ENCODE measurements around the gene PPM1N. TPM values are rescaled to one million over a fixed set of nuclear protein-coding genes. Genes with fewer than 3 reads are reported as not detected.

PPM1N gene
- total and polyA plus RNA-seq, 7 donors, result 0.29 to 0.90 (median 0.46) TPM; not detected in 3

DNA sequence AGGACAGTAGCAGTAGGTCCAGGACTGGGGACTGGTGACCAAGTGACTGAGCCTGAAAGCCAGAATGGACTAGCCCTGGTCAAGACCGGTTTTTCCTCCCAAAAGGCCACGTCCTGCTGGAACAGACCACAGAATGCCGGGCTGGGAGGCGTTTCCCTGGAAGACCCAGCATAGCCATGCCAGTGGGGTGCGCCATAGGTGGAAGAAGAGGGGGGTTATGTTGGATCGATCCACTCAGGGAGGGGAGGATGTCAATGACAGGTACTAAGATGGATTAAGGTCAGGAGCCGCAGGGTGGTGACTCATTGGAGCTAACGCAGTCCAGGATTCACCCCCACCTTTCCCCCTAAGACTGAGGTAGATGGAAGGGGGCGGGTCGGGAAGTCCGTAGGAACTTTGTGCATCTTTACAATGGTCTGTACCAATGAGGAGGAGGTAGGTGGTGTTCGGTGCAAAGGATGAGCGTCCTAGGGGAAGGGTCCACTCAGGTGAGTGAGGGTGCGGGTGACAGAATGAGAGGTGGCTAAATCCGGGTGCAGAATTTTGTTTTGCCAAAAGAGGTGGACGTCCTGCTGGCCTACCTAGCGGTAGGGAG lies 30.0 kb downstream of the PPM1N start:
- H3K9me3 ChIP-seq, result no peaks in the 10 kb centered on the region
- H3K36me3 ChIP-seq (ENCODE audit: insufficient read depth in 1 of 2, low read depth in 1 of 2), result peaks cover 8 to 32% of the 10 kb centered on the region in 2 donors
- no peak overlapping the region for H3K4me3 ChIP-seq
- intact Hi-C loops (cut with DNase I), result no loop called here
- DNase-seq, result peak in 1 of 2 donors; percentile 48
- peaks cover 4% of the 10 kb centered on the region for H3K4me1 ChIP-seq
- TF ChIP-seq, protein P1, sequence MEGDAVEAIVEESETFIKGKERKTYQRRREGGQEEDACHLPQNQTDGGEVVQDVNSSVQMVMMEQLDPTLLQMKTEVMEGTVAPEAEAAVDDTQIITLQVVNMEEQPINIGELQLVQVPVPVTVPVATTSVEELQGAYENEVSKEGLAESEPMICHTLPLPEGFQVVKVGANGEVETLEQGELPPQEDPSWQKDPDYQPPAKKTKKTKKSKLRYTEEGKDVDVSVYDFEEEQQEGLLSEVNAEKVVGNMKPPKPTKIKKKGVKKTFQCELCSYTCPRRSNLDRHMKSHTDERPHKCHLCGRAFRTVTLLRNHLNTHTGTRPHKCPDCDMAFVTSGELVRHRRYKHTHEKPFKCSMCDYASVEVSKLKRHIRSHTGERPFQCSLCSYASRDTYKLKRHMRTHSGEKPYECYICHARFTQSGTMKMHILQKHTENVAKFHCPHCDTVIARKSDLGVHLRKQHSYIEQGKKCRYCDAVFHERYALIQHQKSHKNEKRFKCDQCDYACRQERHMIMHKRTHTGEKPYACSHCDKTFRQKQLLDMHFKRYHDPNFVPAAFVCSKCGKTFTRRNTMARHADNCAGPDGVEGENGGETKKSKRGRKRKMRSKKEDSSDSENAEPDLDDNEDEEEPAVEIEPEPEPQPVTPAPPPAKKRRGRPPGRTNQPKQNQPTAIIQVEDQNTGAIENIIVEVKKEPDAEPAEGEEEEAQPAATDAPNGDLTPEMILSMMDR (IDR thresholded peaks at IDR 0.05), result no peak
- no peak overlapping the region for H3K27ac ChIP-seq
- ATAC-seq, result peak in 1 of 4 donors; percentile 2
- 33 to 37% (median 35%) methylated on average over 17 of the region's 17 CpGs for WGBS, 3 donors
- H3K27me3 ChIP-seq (ENCODE audit: insufficient read depth in 3 of 3, low read length in 2 of 3), result peaks cover 0 to 23% (median 4%) of the 10 kb centered on the region in 3 donors

DNA sequence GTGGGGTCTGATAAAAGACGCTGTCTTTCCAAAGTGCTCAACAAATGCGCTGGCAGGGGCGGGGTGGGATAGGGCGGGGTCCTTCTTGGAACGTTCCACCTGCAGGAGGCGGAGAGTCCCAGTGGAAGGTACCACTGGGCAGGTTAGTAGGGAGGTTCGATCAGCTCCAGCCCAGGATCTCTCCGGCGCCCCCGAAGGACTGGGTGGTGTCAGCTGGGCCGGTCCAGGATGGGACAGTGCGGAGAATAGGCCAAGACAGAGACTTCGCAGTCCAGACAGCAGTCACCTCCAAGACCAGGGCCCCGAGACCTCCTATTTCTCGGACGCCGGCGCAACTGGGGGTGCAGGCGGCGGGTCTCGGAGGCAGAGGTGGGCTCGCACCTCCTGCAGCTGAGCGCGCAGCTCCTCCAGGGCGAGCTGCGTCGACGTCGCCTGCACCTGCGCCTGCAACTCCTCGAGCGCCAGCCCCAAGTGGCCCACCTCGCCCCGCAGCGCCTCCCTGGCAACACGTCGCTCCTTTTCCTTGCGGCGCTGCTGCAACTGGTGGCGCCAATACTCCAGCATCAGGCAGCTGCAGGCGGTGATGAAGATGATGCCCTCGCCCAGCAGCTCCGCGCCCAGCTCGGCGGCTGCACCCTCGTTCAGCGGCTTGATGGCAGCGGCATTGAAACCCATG lies 30.6 kb downstream of the PPM1N start:
- Histone ChIP-seq H3K27me3 (ENCODE audit: insufficient read depth in 3 of 3, low read length in 2 of 3) (peaks cover 0 to 23% (median 4%) of the 10 kb centered on the region in 3 donors), H3K9me3 (no peaks in the 10 kb centered on the region), H3K4me3 (peak overlapping the region; percentile 25), H3K27ac (no peak overlapping the region), H3K36me3 (ENCODE audit: insufficient read depth in 1 of 2, low read depth in 1 of 2) (peaks cover 8 to 29% of the 10 kb centered on the region in 2 donors), H3K4me1 (peaks cover 3% of the 10 kb centered on the region)
- 8 to 10% (median 8%) methylated on average over 41 to 49 of the region's 49 CpGs for WGBS, 3 donors
- TF ChIP-seq, protein P1 (IDR thresholded peaks at IDR 0.05), result no peak
- ATAC-seq, result peak; percentile 4 to 22 (median 17)
- intact Hi-C loops (cut with DNase I), result no loop called here
- peak in 1 of 2 donors; percentile 58 for DNase-seq

DNA sequence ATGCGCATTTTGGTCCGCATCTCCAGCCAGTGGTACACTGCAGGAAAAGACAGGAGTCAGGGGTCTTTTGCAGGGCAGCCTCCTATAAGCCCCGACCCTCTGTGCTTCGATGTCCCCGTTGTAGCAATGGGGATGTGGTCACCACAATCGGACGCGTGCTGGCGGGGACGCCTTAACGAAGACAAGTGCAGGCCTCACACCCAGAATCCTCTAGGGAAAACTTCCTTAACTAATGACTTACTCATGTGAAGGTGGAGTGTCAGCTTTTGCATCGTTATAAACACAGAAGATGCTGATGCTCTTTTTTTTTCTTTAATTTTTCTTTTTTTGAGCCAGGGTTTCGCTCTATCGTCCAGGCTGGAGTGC lies 31.2 kb downstream of the PPM1N start:
- TF ChIP-seq, protein P1 (IDR thresholded peaks at IDR 0.05), result no peak
- Histone ChIP-seq H3K9me3 (no peaks in the 10 kb centered on the region), H3K36me3 (ENCODE audit: insufficient read depth in 1 of 2, low read depth in 1 of 2) (peaks cover 5 to 27% of the 10 kb centered on the region in 2 donors), H3K27me3 (ENCODE audit: insufficient read depth in 3 of 3, low read length in 2 of 3) (peaks cover 0 to 23% (median 4%) of the 10 kb centered on the region in 3 donors), H3K27ac (no peak overlapping the region), H3K4me1 (peaks cover 3% of the 10 kb centered on the region), H3K4me3 (peak overlapping the region; percentile 25)
- intact Hi-C loops (cut with DNase I), result no loop called here
- ATAC-seq (no peak), DNase-seq (peak in 1 of 2 donors; percentile 45)
- WGBS, 3 donors, result 28 to 30% (median 29%) methylated on average over 14 of the region's 14 CpGs

DNA sequence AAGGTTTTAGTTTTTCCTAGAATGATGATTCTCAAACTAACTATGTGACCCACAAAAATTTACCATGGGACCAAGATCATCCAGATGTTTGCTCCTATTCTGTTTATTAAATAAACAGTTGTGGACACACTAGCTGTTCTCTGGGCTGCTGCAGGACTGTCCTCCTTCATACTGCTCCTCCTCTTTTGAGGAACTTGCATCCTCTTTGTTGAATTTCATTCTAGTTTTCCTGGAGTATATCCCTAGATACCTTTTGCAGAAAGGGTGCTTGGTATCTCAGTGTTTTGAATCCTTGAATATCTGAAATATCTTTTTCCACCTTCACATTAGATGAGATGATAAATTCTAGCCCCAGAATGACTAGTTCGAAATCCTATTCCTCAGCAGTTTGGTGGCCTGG lies 33.1 kb downstream of the PPM1N start:
- H3K27ac ChIP-seq, result no peak overlapping the region
- H3K9me3 ChIP-seq, result no peaks in the 10 kb centered on the region
- ATAC-seq (no peak), DNase-seq (no peak)
- peaks cover 0 to 9% of the 10 kb centered on the region in 2 donors for H3K36me3 ChIP-seq (ENCODE audit: insufficient read depth in 1 of 2, low read depth in 1 of 2)
- peaks cover 3% of the 10 kb centered on the region for H3K4me1 ChIP-seq
- peaks cover 0 to 23% (median 4%) of the 10 kb centered on the region in 3 donors for H3K27me3 ChIP-seq (ENCODE audit: insufficient read depth in 3 of 3, low read length in 2 of 3)
- TF ChIP-seq, protein P1 (IDR thresholded peaks at IDR 0.05), result no peak
- H3K4me3 ChIP-seq, result no peak overlapping the region
- intact Hi-C loops (cut with DNase I), result no loop called here
- WGBS, 3 donors, result 92 to 97% (median 97%) methylated on average over 1 of the region's 1 CpG

All from psoas muscle (tissue), 8 donors.